NK-92 treated with Interleukin-12 subunit alpha and Interleukin-12 subunit beta, amount 100 ng/mL, for 24 hours (cell line): Measurements from ENCODE around the gene LDAH.
"Not testable (repeated sequence)": the region's sequence is repeated elsewhere in the genome, so short reads cannot be mapped to it uniquely, and the experiment has no call there.

Experiments
- DNase-seq: peaks from one replicate; lab custom pipeline; 2025; lab: John Stamatoyannopoulos, UW

The LDAH gene

GRCh38 chr2:20822535-20823490 is at the start of gene LDAH:
TSS of gene LDAH (minus strand) at chr2:20823101. CDS start at chr2:20801463, 21,638 bp downstream.
- peak; percentile 75 for DNase-seq

- peak; percentile 25 for DNase-seq
Measured at GRCh38 chr2:20868377-20868776, 45.5 kb upstream of the LDAH start.

- no peak for DNase-seq
Measured at GRCh38 chr2:20862850-20863249, 39.9 kb upstream of the LDAH start.

- DNase-seq: no peak
Measured at GRCh38 chr2:20855456-20855855, 32.6 kb upstream of the LDAH start.

GRCh38 chr2:20852670-20853069 is 29.8 kb upstream of the LDAH start:
- DNase-seq: no peak

GRCh38 chr2:20852139-20852538 is 29.2 kb upstream of the LDAH start:
- DNase-seq: no peak

- no peak for DNase-seq
Measured at GRCh38 chr2:20844246-20844645, 21.3 kb upstream of the LDAH start.

GRCh38 chr2:20839052-20839451 is 16.2 kb upstream of the LDAH start:
- no peak for DNase-seq

GRCh38 chr2:20838016-20838415 is 15.1 kb upstream of the LDAH start:
- no peak for DNase-seq

GRCh38 chr2:20836521-20836920 is 13.6 kb upstream of the LDAH start:
- DNase-seq: no peak

GRCh38 chr2:20834331-20834730 is 11.4 kb upstream of the LDAH start:
- DNase-seq: no peak

GRCh38 chr2:20832606-20833005 is 9.7 kb upstream of the LDAH start:
- DNase-seq: no peak

- DNase-seq: no peak
Measured at GRCh38 chr2:20829861-20830260, 7.0 kb upstream of the LDAH start.

- no peak for DNase-seq
Measured at GRCh38 chr2:20823917-20824316, 1.0 kb upstream of the LDAH start.

- no peak for DNase-seq
Measured at GRCh38 chr2:20818820-20819219, 4.1 kb downstream of the LDAH start.

- DNase-seq: no peak
Measured at GRCh38 chr2:20815216-20815615, 7.7 kb downstream of the LDAH start.

- no peak for DNase-seq
Measured at GRCh38 chr2:20812779-20813178, 10.1 kb downstream of the LDAH start.

- DNase-seq: no peak
Measured at GRCh38 chr2:20806286-20806685, 16.6 kb downstream of the LDAH start.

- no peak for DNase-seq
Measured at GRCh38 chr2:20803974-20804373, 18.9 kb downstream of the LDAH start.

GRCh38 chr2:20803226-20803682 is 19.6 kb downstream of the LDAH start:
- no peak for DNase-seq

- DNase-seq: no peak
Measured at GRCh38 chr2:20797096-20797495, 25.8 kb downstream of the LDAH start.

GRCh38 chr2:20796374-20796791 is 26.5 kb downstream of the LDAH start:
- DNase-seq: no peak

- DNase-seq: not testable (repeated sequence)
Measured at GRCh38 chr2:20793944-20794343, 29.0 kb downstream of the LDAH start.
